AML-193 (cell line): ENCODE data around the gene C16orf78.

Source experiments
- DNase-seq, 2 experiments: peaks; one replicate each; lab custom pipeline; 2025; lab: John Stamatoyannopoulos, UW

The C16orf78 gene

GRCh38 chr16:49373504-49373903 is at the start of gene C16orf78:
TSS of gene C16orf78 (plus strand) at chr16:49373804. CDS start at chr16:49373940, 136 bp downstream.
- DNase-seq: no peak

DNA sequence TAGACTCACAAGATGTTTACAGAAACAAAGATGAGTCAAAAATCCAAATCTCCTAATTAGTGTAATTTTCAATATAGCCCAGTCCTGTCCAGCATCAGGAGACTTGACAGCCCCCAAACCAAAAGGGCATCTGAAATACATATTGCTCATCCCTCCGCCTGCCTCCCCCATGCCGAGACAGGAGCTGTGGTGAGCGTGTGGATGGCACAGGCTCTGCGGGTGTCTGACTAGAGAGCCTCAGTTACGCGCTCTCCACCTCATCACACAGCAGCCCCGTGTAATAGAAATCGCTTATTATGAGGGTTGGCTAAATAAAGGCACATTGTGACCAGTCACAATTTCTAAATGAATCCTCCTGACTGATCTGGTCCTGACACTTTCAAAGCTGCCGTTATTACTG is 48.9 kb upstream of the C16orf78 start:
- DNase-seq: no peak

- no peak for DNase-seq
Observed at GRCh38 chr16:49327466-49327865, 46.1 kb upstream of the C16orf78 start.

GRCh38 chr16:49328325-49328724 is 45.3 kb upstream of the C16orf78 start:
- no peak for DNase-seq

DNA sequence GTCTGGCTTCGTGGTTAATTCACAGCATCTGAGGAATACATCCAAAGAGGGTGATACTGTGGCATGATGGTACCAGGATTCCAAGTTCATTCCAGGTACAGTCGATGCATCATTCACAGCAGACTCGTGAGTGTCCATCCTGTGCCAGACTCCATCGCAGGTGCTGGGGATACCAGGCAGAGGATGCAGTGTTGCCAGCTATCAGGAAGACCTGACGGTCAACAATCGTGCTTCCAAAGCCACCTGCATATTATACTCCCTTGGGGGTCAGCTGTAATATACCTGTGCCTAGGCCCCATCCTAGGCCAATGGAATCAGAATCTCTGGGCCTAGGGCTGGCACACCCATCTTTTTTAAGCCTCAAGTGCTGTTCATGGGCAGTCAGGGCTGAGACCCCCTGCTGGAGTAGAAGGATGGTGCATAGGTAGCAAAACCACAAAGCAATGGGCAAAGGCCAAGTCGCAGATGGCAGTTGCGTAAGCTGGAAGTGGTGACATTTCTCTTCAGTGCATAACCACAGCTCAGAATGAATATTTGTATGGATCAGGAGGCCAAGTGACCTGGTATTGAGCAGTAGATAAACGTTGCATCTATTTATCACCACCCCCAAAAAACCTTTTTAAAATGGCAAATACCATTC is 42.9 kb upstream of the C16orf78 start:
- DNase-seq: no peak

- no peak for DNase-seq
Observed at GRCh38 chr16:49332589-49333258, 40.9 kb upstream of the C16orf78 start.

- no peak for DNase-seq
Observed at GRCh38 chr16:49333259-49333597, 40.4 kb upstream of the C16orf78 start.

DNA sequence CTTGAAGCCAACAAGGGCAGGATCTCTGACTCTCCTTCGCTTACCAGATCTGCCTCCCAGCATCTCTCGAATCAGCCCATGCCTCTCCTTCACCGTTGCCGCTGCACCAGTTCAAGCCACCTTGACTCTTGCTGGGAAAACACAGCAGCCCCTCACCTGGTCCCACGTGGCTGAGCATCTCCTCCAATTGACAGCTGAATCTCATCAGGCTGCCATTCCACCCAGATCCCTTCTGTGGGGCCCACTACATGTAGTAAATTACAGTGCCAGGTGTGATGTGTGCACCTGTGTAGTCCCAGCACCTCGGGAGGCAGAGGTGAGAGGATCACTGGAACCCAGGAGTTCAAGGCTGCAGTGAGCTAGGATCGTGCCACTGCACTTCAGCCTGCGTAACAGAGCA is 37.8 kb upstream of the C16orf78 start:
- DNase-seq: no peak

- no peak for DNase-seq
Observed at GRCh38 chr16:49336581-49336980, 37.0 kb upstream of the C16orf78 start.

- DNase-seq: no peak
Observed at GRCh38 chr16:49337814-49338350, 35.7 kb upstream of the C16orf78 start.

- no peak for DNase-seq
Observed at GRCh38 chr16:49338611-49339265, 34.9 kb upstream of the C16orf78 start.

GRCh38 chr16:49340466-49340865 is 33.1 kb upstream of the C16orf78 start:
- DNase-seq: no peak

GRCh38 chr16:49341706-49342105 is 31.9 kb upstream of the C16orf78 start:
- DNase-seq: no peak

- DNase-seq: no peak
Observed at GRCh38 chr16:49342336-49343265, 31.0 kb upstream of the C16orf78 start.

DNA sequence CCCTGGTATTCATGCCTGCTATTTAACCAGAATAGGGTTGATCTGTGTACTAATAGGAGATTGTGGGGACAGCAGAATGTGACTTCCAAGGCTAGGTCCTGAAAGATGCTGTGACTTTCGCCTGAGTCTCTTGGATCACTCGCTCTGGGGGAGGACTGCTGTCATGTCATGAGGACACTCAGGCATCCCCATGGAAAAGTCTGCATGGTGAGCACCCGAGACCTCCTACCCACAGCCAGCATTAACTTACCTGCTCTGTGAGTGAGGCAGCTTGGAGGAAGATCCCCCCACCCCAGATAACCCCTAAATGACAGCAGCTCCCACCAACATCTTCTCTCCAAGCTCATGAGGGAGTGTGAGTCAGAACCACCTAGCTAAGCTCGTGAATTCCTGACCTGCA is 30.3 kb upstream of the C16orf78 start:
- no peak for DNase-seq

DNA sequence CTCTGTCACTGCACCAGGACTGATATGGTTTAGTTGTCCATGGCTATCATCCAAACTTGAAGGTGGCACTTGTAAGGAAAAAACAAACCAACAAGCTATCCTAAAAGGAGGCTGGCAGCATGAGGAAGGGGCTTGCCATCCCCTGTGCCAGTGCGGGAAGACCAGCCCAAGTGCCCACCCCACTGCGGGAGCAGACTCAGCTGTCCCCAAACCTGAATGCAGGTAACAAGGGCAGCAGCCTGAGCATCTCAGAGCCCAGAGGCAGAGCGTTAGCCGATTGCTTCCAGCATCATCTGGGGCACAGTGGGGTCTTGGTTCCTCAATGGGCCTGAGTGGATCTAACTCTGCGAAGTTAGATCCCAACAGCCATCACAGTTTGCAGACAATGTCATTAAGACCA is 29.2 kb upstream of the C16orf78 start:
- DNase-seq: no peak

GRCh38 chr16:49345829-49346228 is 27.8 kb upstream of the C16orf78 start:
- no peak for DNase-seq

GRCh38 chr16:49346459-49346858 is 27.1 kb upstream of the C16orf78 start:
- no peak for DNase-seq

- DNase-seq: no peak
Observed at GRCh38 chr16:49347476-49347875, 26.1 kb upstream of the C16orf78 start.

- no peak for DNase-seq
Observed at GRCh38 chr16:49348408-49349176, 25.0 kb upstream of the C16orf78 start.

GRCh38 chr16:49349446-49350168 is 24.0 kb upstream of the C16orf78 start:
- no peak for DNase-seq
